HG02678 (cell line): ENCODE data around the gene CHL1.
A peak's percentile ranks its signal among the peaks of the same experiment; 100 is the strongest.

Source experiments
- ATAC-seq: cut with Tn5 transposase; IDR thresholded peaks from one replicate; pipeline ENCODE4 v1.9.1; 2021; ENCODE audit warnings: mild to moderate bottlenecking, moderate library complexity; ENCODE audit not compliant: unreplicated experiment

The CHL1 gene

GRCh38 chr3:196311-197148 lies at the start of gene CHL1:
TSS of gene CHL1 (plus strand) at chr3:196763. CDS start at chr3:319777, 123,014 bp downstream.
- peak; percentile 23 for ATAC-seq

GRCh38 chr3:151614-152189 lies 44.9 kb upstream of the CHL1 start:
- ATAC-seq: no peak

- no peak for ATAC-seq
Observed at GRCh38 chr3:159974-160373, 36.6 kb upstream of the CHL1 start.

- no peak for ATAC-seq
Observed at GRCh38 chr3:166071-166470, 30.5 kb upstream of the CHL1 start.

- no peak for ATAC-seq
Observed at GRCh38 chr3:166799-167198, 29.8 kb upstream of the CHL1 start.

- ATAC-seq: peak; percentile 89
Observed at GRCh38 chr3:173886-174285, 22.7 kb upstream of the CHL1 start.

GRCh38 chr3:184976-185375 lies 11.6 kb upstream of the CHL1 start:
- no peak for ATAC-seq

- peak; percentile 72 for ATAC-seq
Observed at GRCh38 chr3:192215-192929, 4.2 kb upstream of the CHL1 start.

GRCh38 chr3:194001-194400 lies 2.6 kb upstream of the CHL1 start:
- no peak for ATAC-seq

GRCh38 chr3:194421-194820 lies 2.1 kb upstream of the CHL1 start:
- ATAC-seq: no peak

- ATAC-seq: no peak
Observed at GRCh38 chr3:195666-196065, 897 bp upstream of the CHL1 start.

- peak; percentile 30 for ATAC-seq
Observed at GRCh38 chr3:197149-197827, 725 bp downstream of the CHL1 start.

- peak; percentile 48 for ATAC-seq
Observed at GRCh38 chr3:197828-198491, 1.4 kb downstream of the CHL1 start.

GRCh38 chr3:199835-200234 lies 3.3 kb downstream of the CHL1 start:
- ATAC-seq: no peak

GRCh38 chr3:200758-201325 lies 4.3 kb downstream of the CHL1 start:
- no peak for ATAC-seq

- no peak for ATAC-seq
Observed at GRCh38 chr3:204102-204501, 7.5 kb downstream of the CHL1 start.

GRCh38 chr3:207973-208372 lies 11.4 kb downstream of the CHL1 start:
- ATAC-seq: no peak

- no peak for ATAC-seq
Observed at GRCh38 chr3:210669-211068, 14.1 kb downstream of the CHL1 start.

GRCh38 chr3:212432-212831 lies 15.9 kb downstream of the CHL1 start:
- ATAC-seq: peak; percentile 85

- no peak for ATAC-seq
Observed at GRCh38 chr3:217099-217813, 20.7 kb downstream of the CHL1 start.
